Measurements from ENCODE around the gene AP3S2.

DNA sequence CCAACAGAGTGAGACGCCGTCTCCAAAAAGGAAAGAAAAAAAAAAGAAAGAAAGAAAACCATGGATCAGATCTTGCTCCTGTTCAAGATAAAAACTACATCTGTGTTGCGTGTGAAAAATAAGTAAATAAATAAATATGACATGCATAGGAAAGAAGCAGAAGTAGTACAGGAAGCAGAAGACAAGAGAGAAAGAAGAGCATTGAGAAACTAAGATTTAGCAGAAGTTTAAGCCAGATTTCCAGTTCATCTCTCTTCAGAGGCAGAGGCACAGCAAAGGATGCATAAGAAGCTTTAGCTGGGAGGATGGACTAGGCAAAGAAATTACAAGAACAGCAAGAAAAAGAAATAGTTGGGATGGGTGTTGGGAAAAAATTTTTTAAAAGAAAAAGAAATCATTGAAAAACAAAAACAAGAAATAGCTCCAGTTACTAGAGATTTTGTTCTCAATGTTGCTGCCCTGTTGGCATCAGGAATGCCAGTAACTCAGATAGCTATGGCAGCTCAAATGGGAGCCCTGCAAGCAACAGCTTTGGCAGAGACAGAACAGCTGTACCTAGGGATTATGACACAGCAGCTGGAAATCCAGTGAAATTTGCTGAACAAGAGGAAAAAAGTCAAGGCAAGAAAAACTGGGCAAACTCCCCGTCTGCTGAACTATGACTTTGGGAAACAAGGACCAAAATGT is 17.3 kb downstream of the AP3S2 start:
- TF ChIP-seq CTCF (IDR thresholded peaks at IDR 0.05; ENCODE audit: low read length) (no peak), EZH2phosphoT487 (IDR thresholded peaks at IDR 0.05; ENCODE audit: low read length) (no peak), EZH2 (optimal IDR thresholded peaks at IDR 0.05; ENCODE audit: low read depth, low read length) (no peak)
